Upper lobe of left lung (tissue), 6 donors: ENCODE results near the gene GRK3. TPM values are rescaled to one million over a fixed set of nuclear protein-coding genes. Genes with fewer than 3 reads are reported as not detected.

Experiments
- ATAC-seq, 2 donors: fragments of 200-7000 bp; cut with Tn5 transposase; one replicate each; pipeline ENCODE4 v1.9.1; 2022; ENCODE audit warnings: mild to moderate bottlenecking in 2 of 2, moderate library complexity in 2 of 2; ENCODE audit not compliant: low FRiP score in 2 of 2
- DNase-seq, 2 donors: peaks; one replicate each; pipeline ENCODE4 v3.0.0-alpha.2; 2019 to 2020
- H3K27ac ChIP-seq, 4 donors: fragments of 200-600 bp; sonication (generic); one replicate each; pipeline ENCODE4 v1.5.1; 2016 to 2019
- H3K27me3 ChIP-seq, 4 donors: fragments of 200-600 bp; sonication (generic); one replicate each; pipeline ENCODE4 v1.5.1; 2017 to 2019
- H3K36me3 ChIP-seq, 4 donors: fragments of 200-600 bp; sonication (generic); one replicate each; pipeline ENCODE4 v1.5.1; 2016 to 2019
- H3K4me1 ChIP-seq, 4 donors: fragments of 200-600 bp; sonication (generic); one replicate each; pipeline ENCODE4 v1.5.1; 2018 to 2019
- H3K4me3 ChIP-seq, 4 donors: fragments of 200-600 bp; sonication (generic); one replicate each; pipeline ENCODE4 v1.5.1; 2017 to 2019; ENCODE audit warnings: mild to moderate bottlenecking in 2 of 4, moderate library complexity in 1 of 4
- H3K9me3 ChIP-seq, 4 donors: fragments of 200-600 bp; sonication (generic); one replicate each; pipeline ENCODE4 v1.5.1; 2018 to 2019
- EP300 ChIP-seq, 4 donors: sonication (generic); formaldehyde crosslinking; IDR thresholded peaks; one replicate each; pipeline ENCODE4 v1.5.1; 2017; ENCODE audit warnings: antibody characterized with exemption in 4 of 4, control low read depth in 2 of 4
- POLR2A ChIP-seq, 4 donors: fragments of 450-650 bp; IDR thresholded peaks; one replicate each; pipeline ENCODE4 v1.5.1; 2016 to 2017; ENCODE audit warnings: antibody characterized with exemption in 4 of 4, mild to moderate bottlenecking in 2 of 4
- POLR2AphosphoS5 ChIP-seq, 2 donors: sonication (generic); formaldehyde crosslinking; IDR thresholded peaks; one replicate each; pipeline ENCODE4 v1.5.1; 2017; ENCODE audit warnings: antibody characterized with exemption in 2 of 2
- WGBS, 2 donors: methylation state at CpG; one replicate each; pipeline ENCODE4 v1.1.5; 2017 to 2018; 5-methylcytosine and 5-hydroxymethylcytosine counted together
- total RNA-seq, 6 donors: library from RNA; depleted of rRNA in 4 of 6; stranded (reverse); fragments of >200 nt in 4 of 6; gene quantifications; one replicate each; pipeline versions ENCODE4 v1.1.0 to v1.2.1, GENCODE V29; 2016 to 2021
- TF ChIP-seq, protein P1 (sequence below), 6 experiments: fragments of 450-650 bp in 4 of 6; fragments of 200-600 bp in 2 of 6; sonication (generic) in 2 of 6; IDR thresholded peaks; one replicate each; pipeline ENCODE4 v1.5.1; 2016 to 2019; ENCODE audit warnings: antibody characterized with exemption in 6 of 6
- donor health status: DM: no; HTN: no; CAD: no; lungs with moderate emphysema.
- donor health status: DM: no; HTN: yes; CAD: no; lungs with severe emphysema.

The GRK3 gene
- total RNA-seq, 6 donors from 2014 or later: 16.0 to 25.2 (median 21.6) TPM

DNA sequence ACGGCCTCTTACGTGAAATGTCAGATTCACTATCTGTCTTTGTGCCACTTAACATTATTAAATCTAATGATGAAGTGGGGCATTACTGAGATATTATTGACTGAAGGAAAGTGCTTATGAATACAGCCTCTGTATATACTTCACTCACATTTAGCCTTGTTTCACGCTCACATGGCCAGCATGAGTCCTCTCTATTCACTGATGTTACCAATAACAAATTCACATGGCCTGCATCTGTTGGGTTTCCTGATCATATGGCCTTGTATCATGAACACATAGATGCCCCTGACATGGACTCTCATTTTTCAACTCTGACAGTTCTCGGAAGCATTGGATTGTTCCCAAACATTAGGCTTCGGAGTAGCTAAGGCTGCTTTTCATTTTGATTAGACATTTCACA, 109.2 kb downstream of the GRK3 start:
- H3K36me3 ChIP-seq: peaks cover 0 to 3% (median 0%) of the 10 kb centered on the region in 4 donors
- no peak for DNase-seq
- no peak overlapping the region for H3K27ac ChIP-seq
- H3K4me3 ChIP-seq: no peak overlapping the region
- no peak for TF ChIP-seq POLR2AphosphoS5 (IDR thresholded peaks at IDR 0.05)
- TF ChIP-seq, protein P1, sequence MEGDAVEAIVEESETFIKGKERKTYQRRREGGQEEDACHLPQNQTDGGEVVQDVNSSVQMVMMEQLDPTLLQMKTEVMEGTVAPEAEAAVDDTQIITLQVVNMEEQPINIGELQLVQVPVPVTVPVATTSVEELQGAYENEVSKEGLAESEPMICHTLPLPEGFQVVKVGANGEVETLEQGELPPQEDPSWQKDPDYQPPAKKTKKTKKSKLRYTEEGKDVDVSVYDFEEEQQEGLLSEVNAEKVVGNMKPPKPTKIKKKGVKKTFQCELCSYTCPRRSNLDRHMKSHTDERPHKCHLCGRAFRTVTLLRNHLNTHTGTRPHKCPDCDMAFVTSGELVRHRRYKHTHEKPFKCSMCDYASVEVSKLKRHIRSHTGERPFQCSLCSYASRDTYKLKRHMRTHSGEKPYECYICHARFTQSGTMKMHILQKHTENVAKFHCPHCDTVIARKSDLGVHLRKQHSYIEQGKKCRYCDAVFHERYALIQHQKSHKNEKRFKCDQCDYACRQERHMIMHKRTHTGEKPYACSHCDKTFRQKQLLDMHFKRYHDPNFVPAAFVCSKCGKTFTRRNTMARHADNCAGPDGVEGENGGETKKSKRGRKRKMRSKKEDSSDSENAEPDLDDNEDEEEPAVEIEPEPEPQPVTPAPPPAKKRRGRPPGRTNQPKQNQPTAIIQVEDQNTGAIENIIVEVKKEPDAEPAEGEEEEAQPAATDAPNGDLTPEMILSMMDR (IDR thresholded peaks at IDR 0.05): no peak
- no peak for TF ChIP-seq POLR2A (IDR thresholded peaks at IDR 0.05)
- no peak for TF ChIP-seq EP300 (IDR thresholded peaks at IDR 0.05)
- no peaks in the 10 kb centered on the region for H3K27me3 ChIP-seq
- no peak for ATAC-seq
- no peaks in the 10 kb centered on the region for H3K9me3 ChIP-seq
- H3K4me1 ChIP-seq: peaks cover 0 to 10% (median 5%) of the 10 kb centered on the region in 4 donors
- 92 to 95% methylated on average over 5 of the region's 5 CpGs for WGBS, 2 donors

DNA sequence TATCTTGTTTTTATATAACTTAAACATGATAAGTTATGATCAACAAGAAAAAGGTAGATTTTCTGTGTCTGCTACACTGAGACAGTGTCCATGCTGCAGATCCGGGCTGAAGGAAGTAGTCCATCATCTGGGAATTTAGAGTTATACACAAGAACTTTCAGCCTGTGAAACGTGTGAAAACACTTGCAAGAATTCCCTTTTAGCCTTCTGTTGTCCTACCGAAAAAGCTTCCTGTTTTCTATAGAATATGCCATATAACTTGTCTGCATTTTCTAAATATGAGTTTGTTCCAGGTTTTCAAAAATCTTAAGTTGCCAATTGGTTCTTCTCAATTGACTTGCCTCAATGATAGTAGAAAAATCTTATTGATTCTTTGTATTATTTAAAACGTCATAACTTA, 113.2 kb downstream of the GRK3 start:
- TF ChIP-seq, protein P1 (IDR thresholded peaks at IDR 0.05): no peak
- TF ChIP-seq POLR2A (IDR thresholded peaks at IDR 0.05) (no peak), POLR2AphosphoS5 (IDR thresholded peaks at IDR 0.05) (no peak), EP300 (IDR thresholded peaks at IDR 0.05) (no peak)
- Histone ChIP-seq H3K4me3 (no peak overlapping the region), H3K9me3 (no peaks in the 10 kb centered on the region), H3K4me1 (no peaks in the 10 kb centered on the region), H3K36me3 (peaks cover 0 to 3% (median 0%) of the 10 kb centered on the region in 4 donors), H3K27me3 (no peaks in the 10 kb centered on the region), H3K27ac (no peak overlapping the region)
- ATAC-seq: no peak
- no peak for DNase-seq
- 79% methylated on average over 4 of the region's 4 CpGs for WGBS, 2 donors

DNA sequence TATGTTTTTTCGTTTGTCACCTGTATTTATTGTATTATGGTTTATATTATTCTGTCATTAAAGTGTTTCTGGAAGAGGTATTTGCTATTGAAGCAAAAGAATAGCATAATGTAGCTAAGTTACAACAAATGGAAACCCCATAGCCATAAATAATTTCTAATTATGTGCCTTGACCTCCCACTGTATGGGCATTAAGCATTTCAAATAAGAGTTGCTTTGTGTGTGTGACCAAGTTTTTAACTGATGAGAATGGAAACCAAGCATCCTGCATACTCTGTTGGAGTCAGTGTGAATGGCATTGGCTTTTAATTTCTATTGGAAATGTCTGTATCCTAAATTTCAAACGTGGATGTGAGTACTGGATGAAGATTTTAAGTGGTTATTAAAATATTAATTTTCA, 115.6 kb downstream of the GRK3 start:
- H3K27ac ChIP-seq: no peak overlapping the region
- no peaks in the 10 kb centered on the region for H3K9me3 ChIP-seq
- DNase-seq (no peak), ATAC-seq (no peak)
- no peaks in the 10 kb centered on the region for H3K36me3 ChIP-seq
- WGBS, 2 donors: 84 to 91% methylated on average over 2 of the region's 2 CpGs
- no peaks in the 10 kb centered on the region for H3K27me3 ChIP-seq
- no peaks in the 10 kb centered on the region for H3K4me1 ChIP-seq
- TF ChIP-seq EP300 (IDR thresholded peaks at IDR 0.05): no peak
- TF ChIP-seq POLR2A (IDR thresholded peaks at IDR 0.05): no peak
- TF ChIP-seq, protein P1 (IDR thresholded peaks at IDR 0.05): no peak
- no peak for TF ChIP-seq POLR2AphosphoS5 (IDR thresholded peaks at IDR 0.05)
- H3K4me3 ChIP-seq: no peak overlapping the region

DNA sequence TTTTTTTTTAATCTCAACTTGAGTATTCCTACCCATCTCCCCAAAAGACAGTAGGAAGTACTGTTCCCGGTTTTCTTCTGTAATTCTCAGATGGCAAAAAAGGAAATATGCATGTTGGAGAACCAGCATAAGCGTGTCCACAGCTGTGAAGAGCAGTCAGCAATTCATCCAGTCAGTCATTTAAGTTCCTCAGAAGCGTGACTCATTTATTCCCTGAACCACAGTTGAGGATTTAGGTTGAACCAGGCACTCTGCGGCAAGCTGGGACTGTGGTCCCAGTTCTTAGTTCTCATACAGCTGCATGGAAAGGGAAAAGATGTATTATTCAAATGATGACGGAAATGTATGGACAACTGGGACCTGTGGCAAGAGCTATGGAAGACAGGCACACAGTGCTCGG, 116.5 kb downstream of the GRK3 start:
- TF ChIP-seq POLR2A (IDR thresholded peaks at IDR 0.05) (no peak), EP300 (IDR thresholded peaks at IDR 0.05) (no peak), POLR2AphosphoS5 (IDR thresholded peaks at IDR 0.05) (no peak)
- TF ChIP-seq, protein P1 (IDR thresholded peaks at IDR 0.05): no peak
- no peak overlapping the region for H3K27ac ChIP-seq
- no peaks in the 10 kb centered on the region for H3K9me3 ChIP-seq
- H3K4me3 ChIP-seq: no peak overlapping the region
- no peaks in the 10 kb centered on the region for H3K4me1 ChIP-seq
- H3K27me3 ChIP-seq: no peaks in the 10 kb centered on the region
- 79 to 93% methylated on average over 6 of the region's 6 CpGs for WGBS, 2 donors
- DNase-seq (no peak), ATAC-seq (peak in 1 of 2 donors; percentile 53)
- no peaks in the 10 kb centered on the region for H3K36me3 ChIP-seq

DNA sequence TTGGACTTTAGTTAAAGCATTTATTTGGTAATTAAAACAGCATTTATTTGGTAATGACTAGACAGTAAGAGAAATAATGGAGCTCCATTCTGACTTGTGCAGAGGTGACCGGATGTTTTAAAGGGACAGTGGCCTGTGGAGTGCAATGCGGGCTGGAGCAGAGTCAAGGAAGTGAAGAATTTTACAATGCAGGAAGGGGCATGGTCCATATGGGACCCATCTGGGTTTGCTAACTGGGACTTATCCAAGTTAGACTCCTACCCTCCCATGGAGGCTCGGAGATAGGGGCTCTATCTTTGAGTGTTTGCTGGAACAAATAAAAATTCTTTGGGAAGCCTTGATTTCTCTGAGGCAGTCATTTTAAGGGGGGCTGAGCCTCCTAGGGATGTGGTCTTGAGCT, 117.6 kb downstream of the GRK3 start:
- Histone ChIP-seq H3K36me3 (no peaks in the 10 kb centered on the region), H3K27me3 (no peaks in the 10 kb centered on the region), H3K4me1 (no peaks in the 10 kb centered on the region), H3K4me3 (no peak overlapping the region), H3K9me3 (no peaks in the 10 kb centered on the region), H3K27ac (no peak overlapping the region)
- 73 to 89% methylated on average over 3 of the region's 3 CpGs for WGBS, 2 donors
- no peak for DNase-seq
- TF ChIP-seq POLR2AphosphoS5 (IDR thresholded peaks at IDR 0.05) (no peak), POLR2A (IDR thresholded peaks at IDR 0.05) (no peak)
- ATAC-seq: no peak
